ENCODE data around the gene PIK3CA. TPM values are rescaled to one million over a fixed set of nuclear protein-coding genes. Genes with fewer than 3 reads are reported as not detected.
"Not testable (repeated sequence)": the region's sequence is repeated elsewhere in the genome, so short reads cannot be mapped to it uniquely, and the experiment has no call there.

PIK3CA gene
- polyA plus RNA-seq (2013, experiment 1 of 4), result 9.5 TPM
- 9.6 TPM for polyA plus RNA-seq (2013, experiment 2 of 4)
- polyA plus RNA-seq (2013, experiment 3 of 4), result 8.7 TPM
- polyA plus RNA-seq (2013, experiment 4 of 4), result 10.1 TPM

DNA sequence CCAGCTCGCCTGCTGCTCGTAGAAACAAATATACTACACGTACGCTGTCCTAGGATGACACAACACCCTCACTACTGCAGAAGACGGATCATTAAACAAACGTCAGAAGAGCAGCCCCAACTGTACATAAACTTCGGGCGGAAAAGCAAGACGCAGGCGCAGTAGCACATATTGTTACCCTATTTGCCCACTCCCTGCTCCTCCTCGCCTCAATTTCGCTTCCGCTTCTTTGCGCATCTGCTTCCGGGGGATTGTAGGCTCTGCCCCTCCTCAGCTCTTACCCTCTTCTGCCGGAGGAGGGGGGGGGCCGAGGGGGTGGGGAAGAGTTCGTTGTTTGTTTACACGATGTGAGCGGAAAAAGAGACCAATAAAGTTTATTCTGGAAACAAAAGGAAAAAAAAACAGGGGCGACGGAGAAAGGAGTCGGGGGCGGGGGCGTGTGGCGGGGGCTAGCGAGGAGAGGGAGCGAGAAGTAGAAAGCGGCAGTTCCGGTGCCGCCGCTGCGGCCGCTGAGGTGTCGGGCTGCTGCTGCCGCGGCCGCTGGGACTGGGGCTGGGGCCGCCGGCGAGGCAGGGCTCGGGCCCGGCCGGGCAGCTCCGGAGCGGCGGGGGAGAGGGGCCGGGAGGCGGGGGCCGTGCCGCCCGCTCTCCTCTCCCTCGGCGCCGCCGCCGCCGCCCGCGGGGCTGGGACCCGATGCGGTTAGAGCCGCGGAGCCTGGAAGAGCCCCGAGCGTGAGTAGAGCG is at the start of gene PIK3CA:
Gene PIK3CA (plus strand): TSS at position 485 of the 743 bp plus-strand sequence. CDS start 50,469 bp downstream, outside the sequence.
- Histone ChIP-seq H3K27ac (ENCODE audit: insufficient read depth, low read depth, low read length, poor library complexity, severe bottlenecking) (peak within 1 kb of the TSS; percentile 78), H3K4me3 (ENCODE audit: insufficient read depth, low read depth, low read length) (peak within 1 kb of the TSS; percentile 81), H3K9me3 (ENCODE audit: control insufficient read depth, low read length) (no peaks in the 10 kb centered on the region), H3K36me3 (ENCODE audit: control insufficient read depth, insufficient read depth, low read length) (no peaks in the 10 kb centered on the region), H3K27me3 (ENCODE audit: control insufficient read depth, insufficient read depth, low read length, poor library complexity, severe bottlenecking) (no peaks in the 10 kb centered on the region), H3K4me1 (ENCODE audit: control insufficient read depth, insufficient read depth, low read length) (peaks cover 5% of the 10 kb centered on the region)
- 0 to 1% methylated on average over 67 of the region's 67 CpGs for WGBS, 2 experiments

DNA sequence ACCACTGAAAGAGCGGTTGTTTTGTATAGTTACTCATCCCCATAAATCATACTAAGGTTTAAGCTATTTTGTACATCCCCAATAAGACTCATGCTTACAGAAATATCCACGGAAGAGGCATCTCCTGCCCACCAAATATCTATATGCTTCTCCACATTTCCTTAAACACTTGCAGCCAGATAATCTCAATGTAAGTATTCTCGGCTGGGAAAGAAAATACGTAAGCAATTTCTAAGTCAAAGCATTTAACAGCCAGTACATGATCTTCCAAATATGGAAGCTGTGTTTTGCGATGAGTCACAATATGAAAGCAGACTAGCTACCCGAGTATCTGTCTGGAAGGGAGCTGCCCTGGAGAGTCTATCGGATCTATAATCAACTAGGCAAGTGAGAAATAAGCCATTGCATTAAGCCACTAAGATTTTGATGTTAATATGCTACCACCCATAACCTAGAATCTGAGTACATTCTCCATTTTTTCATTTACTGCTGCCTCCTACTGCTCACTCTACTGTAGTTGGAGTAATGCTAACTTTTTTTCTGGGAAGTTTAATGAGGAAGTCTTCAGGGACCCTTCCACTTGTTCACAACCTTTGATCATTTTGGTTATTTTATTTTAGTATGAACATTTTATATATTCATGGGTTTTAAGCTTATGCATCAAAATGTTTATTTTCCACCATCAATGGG is 49.6 kb upstream of the PIK3CA start:
- no peaks in the 10 kb centered on the region for H3K9me3 ChIP-seq (ENCODE audit: control insufficient read depth, low read length)
- no peaks in the 10 kb centered on the region for H3K27me3 ChIP-seq (ENCODE audit: control insufficient read depth, insufficient read depth, low read length, poor library complexity, severe bottlenecking)
- no peaks in the 10 kb centered on the region for H3K36me3 ChIP-seq (ENCODE audit: control insufficient read depth, insufficient read depth, low read length)
- WGBS, 2 experiments, result 84 to 85% methylated on average over 7 of the region's 7 CpGs
- H3K4me3 ChIP-seq (ENCODE audit: insufficient read depth, low read depth, low read length), result no peak overlapping the region
- no peak overlapping the region for H3K27ac ChIP-seq (ENCODE audit: insufficient read depth, low read depth, low read length, poor library complexity, severe bottlenecking)
- H3K4me1 ChIP-seq (ENCODE audit: control insufficient read depth, insufficient read depth, low read length), result no peaks in the 10 kb centered on the region

- H3K4me3 ChIP-seq (ENCODE audit: insufficient read depth, low read depth, low read length), result no peak overlapping the region
- no peaks in the 10 kb centered on the region for H3K9me3 ChIP-seq (ENCODE audit: control insufficient read depth, low read length)
- no peaks in the 10 kb centered on the region for H3K4me1 ChIP-seq (ENCODE audit: control insufficient read depth, insufficient read depth, low read length)
- no peaks in the 10 kb centered on the region for H3K27me3 ChIP-seq (ENCODE audit: control insufficient read depth, insufficient read depth, low read length, poor library complexity, severe bottlenecking)
- no peaks in the 10 kb centered on the region for H3K36me3 ChIP-seq (ENCODE audit: control insufficient read depth, insufficient read depth, low read length)
- H3K27ac ChIP-seq (ENCODE audit: insufficient read depth, low read depth, low read length, poor library complexity, severe bottlenecking), result no peak overlapping the region
Measured at GRCh38 chr3:179100652-179101051, 47.5 kb upstream of the PIK3CA start.

DNA sequence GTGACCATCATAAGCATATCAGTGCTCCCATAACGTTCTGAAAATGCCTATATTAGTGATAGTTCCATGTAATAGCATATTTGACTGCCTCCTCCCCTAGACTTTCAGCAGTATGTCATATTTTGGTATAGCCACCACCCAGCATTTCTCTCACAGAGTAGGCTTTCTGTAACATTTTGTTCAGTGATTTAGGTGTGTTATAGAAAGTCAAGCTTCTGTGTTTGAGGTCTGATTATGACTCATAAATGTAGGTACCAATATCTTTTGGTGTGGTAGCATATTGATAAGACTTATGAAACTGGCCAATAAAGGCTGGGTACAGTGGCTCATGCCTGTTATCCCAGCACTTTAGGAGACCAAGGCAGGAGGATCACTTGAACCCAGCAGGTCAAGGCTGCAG is 42.3 kb upstream of the PIK3CA start:
- Histone ChIP-seq H3K4me3 (ENCODE audit: insufficient read depth, low read depth, low read length) (no peak overlapping the region), H3K9me3 (ENCODE audit: control insufficient read depth, low read length) (no peaks in the 10 kb centered on the region), H3K27ac (ENCODE audit: insufficient read depth, low read depth, low read length, poor library complexity, severe bottlenecking) (no peak overlapping the region), H3K27me3 (ENCODE audit: control insufficient read depth, insufficient read depth, low read length, poor library complexity, severe bottlenecking) (no peaks in the 10 kb centered on the region), H3K4me1 (ENCODE audit: control insufficient read depth, insufficient read depth, low read length) (no peaks in the 10 kb centered on the region), H3K36me3 (ENCODE audit: control insufficient read depth, insufficient read depth, low read length) (no peaks in the 10 kb centered on the region)
- WGBS, 2 experiments, result 29 to 57% methylated on average over 1 of the region's 1 CpG

- Histone ChIP-seq H3K9me3 (ENCODE audit: control insufficient read depth, low read length) (no peaks in the 10 kb centered on the region), H3K27me3 (ENCODE audit: control insufficient read depth, insufficient read depth, low read length, poor library complexity, severe bottlenecking) (no peaks in the 10 kb centered on the region), H3K4me3 (ENCODE audit: insufficient read depth, low read depth, low read length) (no peak overlapping the region), H3K4me1 (ENCODE audit: control insufficient read depth, insufficient read depth, low read length) (no peaks in the 10 kb centered on the region), H3K36me3 (ENCODE audit: control insufficient read depth, insufficient read depth, low read length) (no peaks in the 10 kb centered on the region), H3K27ac (ENCODE audit: insufficient read depth, low read depth, low read length, poor library complexity, severe bottlenecking) (no peak overlapping the region)
- WGBS, 2 experiments, result 93% methylated on average over 2 to 3 of the region's 3 CpGs
Measured at GRCh38 chr3:179107617-179108016, 40.5 kb upstream of the PIK3CA start.

GRCh38 chr3:179108086-179108485 is 40.1 kb upstream of the PIK3CA start:
- no peaks in the 10 kb centered on the region for H3K4me1 ChIP-seq (ENCODE audit: control insufficient read depth, insufficient read depth, low read length)
- no CpG with 5 or more reads among the region's 1 CpG for WGBS, 2 experiments
- no peaks in the 10 kb centered on the region for H3K9me3 ChIP-seq (ENCODE audit: control insufficient read depth, low read length)
- no peak overlapping the region for H3K27ac ChIP-seq (ENCODE audit: insufficient read depth, low read depth, low read length, poor library complexity, severe bottlenecking)
- H3K36me3 ChIP-seq (ENCODE audit: control insufficient read depth, insufficient read depth, low read length), result no peaks in the 10 kb centered on the region
- no peaks in the 10 kb centered on the region for H3K27me3 ChIP-seq (ENCODE audit: control insufficient read depth, insufficient read depth, low read length, poor library complexity, severe bottlenecking)
- H3K4me3 ChIP-seq (ENCODE audit: insufficient read depth, low read depth, low read length), result no peak overlapping the region

GRCh38 chr3:179113903-179114302 is 34.3 kb upstream of the PIK3CA start:
- Histone ChIP-seq H3K27me3 (ENCODE audit: control insufficient read depth, insufficient read depth, low read length, poor library complexity, severe bottlenecking) (no peaks in the 10 kb centered on the region), H3K27ac (ENCODE audit: insufficient read depth, low read depth, low read length, poor library complexity, severe bottlenecking) (no peak overlapping the region), H3K4me1 (ENCODE audit: control insufficient read depth, insufficient read depth, low read length) (no peaks in the 10 kb centered on the region), H3K9me3 (ENCODE audit: control insufficient read depth, low read length) (no peaks in the 10 kb centered on the region), H3K36me3 (ENCODE audit: control insufficient read depth, insufficient read depth, low read length) (no peaks in the 10 kb centered on the region), H3K4me3 (ENCODE audit: insufficient read depth, low read depth, low read length) (no peak overlapping the region)
- 91 to 97% methylated on average over 2 of the region's 2 CpGs for WGBS, 2 experiments

- not testable (repeated sequence) for H3K4me1 ChIP-seq (ENCODE audit: control insufficient read depth, insufficient read depth, low read length); H3K9me3 ChIP-seq (ENCODE audit: control insufficient read depth, low read length); H3K4me3 ChIP-seq (ENCODE audit: insufficient read depth, low read depth, low read length); H3K27me3 ChIP-seq (ENCODE audit: control insufficient read depth, insufficient read depth, low read length, poor library complexity, severe bottlenecking); H3K36me3 ChIP-seq (ENCODE audit: control insufficient read depth, insufficient read depth, low read length); H3K27ac ChIP-seq (ENCODE audit: insufficient read depth, low read depth, low read length, poor library complexity, severe bottlenecking)
- WGBS, 2 experiments, result 73 to 83% methylated on average over 1 of the region's 1 CpG
Measured at GRCh38 chr3:179115444-179115843, 32.7 kb upstream of the PIK3CA start.

GRCh38 chr3:179116816-179117215 is 31.3 kb upstream of the PIK3CA start:
- H3K36me3 ChIP-seq (ENCODE audit: control insufficient read depth, insufficient read depth, low read length), result no peaks in the 10 kb centered on the region
- H3K4me3 ChIP-seq (ENCODE audit: insufficient read depth, low read depth, low read length), result no peak overlapping the region
- no peak overlapping the region for H3K27ac ChIP-seq (ENCODE audit: insufficient read depth, low read depth, low read length, poor library complexity, severe bottlenecking)
- no peaks in the 10 kb centered on the region for H3K9me3 ChIP-seq (ENCODE audit: control insufficient read depth, low read length)
- no peaks in the 10 kb centered on the region for H3K4me1 ChIP-seq (ENCODE audit: control insufficient read depth, insufficient read depth, low read length)
- no peaks in the 10 kb centered on the region for H3K27me3 ChIP-seq (ENCODE audit: control insufficient read depth, insufficient read depth, low read length, poor library complexity, severe bottlenecking)
- WGBS, 2 experiments, result 93 to 100% methylated on average over 1 to 2 of the region's 2 CpGs

DNA sequence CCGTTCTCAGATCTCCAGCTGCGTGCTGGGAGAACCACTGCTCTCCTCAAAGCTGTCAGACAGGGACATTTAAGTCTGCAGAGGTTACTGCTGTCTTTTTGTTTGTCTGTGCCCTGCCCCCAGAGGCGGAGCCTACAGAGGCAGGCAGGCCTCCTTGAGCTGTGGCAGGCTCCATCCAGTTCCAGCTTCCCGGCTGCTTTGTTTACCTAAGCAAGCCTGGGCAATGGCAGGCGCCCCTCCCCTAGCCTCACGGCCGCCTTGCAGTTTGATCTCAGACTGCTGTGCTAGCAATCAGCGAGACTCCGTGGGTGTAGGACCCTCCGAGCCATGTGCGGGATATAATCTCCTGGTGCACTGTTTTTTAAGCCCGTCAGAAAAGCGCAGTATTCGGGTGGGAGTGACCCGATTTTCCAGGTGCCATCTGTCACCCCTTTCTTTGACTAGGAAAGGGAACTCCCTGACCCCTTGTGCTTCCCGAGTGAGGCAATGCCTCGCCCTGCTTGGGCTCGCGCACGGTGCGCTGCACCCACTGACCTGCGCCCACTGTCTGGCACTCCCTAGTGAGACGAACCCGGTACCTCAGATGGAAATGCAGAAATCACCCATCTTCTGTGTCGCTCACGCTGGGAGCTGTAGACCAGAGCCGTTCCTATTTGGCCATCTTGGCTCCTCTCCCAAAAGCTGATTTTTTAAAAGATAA is 15.8 kb upstream of the PIK3CA start:
- not testable (repeated sequence) for H3K36me3 ChIP-seq (ENCODE audit: control insufficient read depth, insufficient read depth, low read length); H3K4me1 ChIP-seq (ENCODE audit: control insufficient read depth, insufficient read depth, low read length); H3K27me3 ChIP-seq (ENCODE audit: control insufficient read depth, insufficient read depth, low read length, poor library complexity, severe bottlenecking); H3K9me3 ChIP-seq (ENCODE audit: control insufficient read depth, low read length); H3K27ac ChIP-seq (ENCODE audit: insufficient read depth, low read depth, low read length, poor library complexity, severe bottlenecking); H3K4me3 ChIP-seq (ENCODE audit: insufficient read depth, low read depth, low read length)
- 82 to 85% methylated on average over 24 to 25 of the region's 27 CpGs for WGBS, 2 experiments

All from ectodermal cell (in vitro differentiated cells).